ENCODE data around the gene DBX2. TPM values are rescaled to one million over a fixed set of nuclear protein-coding genes. Genes with fewer than 3 reads are reported as not detected.
"Not testable (repeated sequence)": the region's sequence is repeated elsewhere in the genome, so short reads cannot be mapped to it uniquely, and the experiment has no call there.

DBX2 gene
- not detected for polyA plus RNA-seq (2013, experiment 1 of 2)
- 0.10 TPM for polyA plus RNA-seq (2013, experiment 2 of 2)

GRCh38 chr12:45050751-45051571, at the start of gene DBX2:
DBX2 (minus strand) TSS chr12:45051099; CDS start chr12:45050927, 172 bp downstream.
- Histone ChIP-seq H3K4me1 (ENCODE audit: control insufficient read depth, insufficient read depth, low read length, poor library complexity, severe bottlenecking) (peaks cover 4% of the 10 kb centered on the region), H3K27ac (ENCODE audit: low read depth, low read length, severe bottlenecking) (no peak within 1 kb of the TSS), H3K9me3 (ENCODE audit: control insufficient read depth, low read length) (no peaks in the 10 kb centered on the region), H3K36me3 (ENCODE audit: control insufficient read depth, insufficient read depth, low read length) (no peaks in the 10 kb centered on the region), H3K4me3 (ENCODE audit: extremely low read depth, insufficient read depth, low read length, poor library complexity, severe bottlenecking) (peak within 1 kb of the TSS; percentile 49)
- WGBS, 2 experiments (ENCODE audit: insufficient coverage in 2 of 2) = 0% methylated on average over 46 of the region's 77 CpGs

GRCh38 chr12:45098766-45099165, 47.9 kb upstream of the DBX2 start:
- no peak overlapping the region for H3K4me3 ChIP-seq (ENCODE audit: extremely low read depth, insufficient read depth, low read length, poor library complexity, severe bottlenecking)
- WGBS, 2 experiments (ENCODE audit: insufficient coverage in 2 of 2) = 80% methylated on average over 2 of the region's 2 CpGs; no CpG with 5 or more reads in 1 of the 2 experiments
- H3K27ac ChIP-seq (ENCODE audit: low read depth, low read length, severe bottlenecking) = no peak overlapping the region
- no peaks in the 10 kb centered on the region for H3K36me3 ChIP-seq (ENCODE audit: control insufficient read depth, insufficient read depth, low read length)
- no peaks in the 10 kb centered on the region for H3K4me1 ChIP-seq (ENCODE audit: control insufficient read depth, insufficient read depth, low read length, poor library complexity, severe bottlenecking)
- no peaks in the 10 kb centered on the region for H3K9me3 ChIP-seq (ENCODE audit: control insufficient read depth, low read length)

GRCh38 chr12:45095417-45095816, 44.5 kb upstream of the DBX2 start:
- H3K36me3 ChIP-seq (ENCODE audit: control insufficient read depth, insufficient read depth, low read length); H3K9me3 ChIP-seq (ENCODE audit: control insufficient read depth, low read length); H3K4me3 ChIP-seq (ENCODE audit: extremely low read depth, insufficient read depth, low read length, poor library complexity, severe bottlenecking); H3K27ac ChIP-seq (ENCODE audit: low read depth, low read length, severe bottlenecking): not testable (repeated sequence)
- peaks cover 10% of the 10 kb centered on the region for H3K4me1 ChIP-seq (ENCODE audit: control insufficient read depth, insufficient read depth, low read length, poor library complexity, severe bottlenecking)
- 83% methylated on average over 2 of the region's 3 CpGs; no CpG with 5 or more reads in 1 of the 2 experiments for WGBS, 2 experiments (ENCODE audit: insufficient coverage in 2 of 2)

GRCh38 chr12:45093051-45093450, 42.2 kb upstream of the DBX2 start:
- no peak overlapping the region for H3K4me3 ChIP-seq (ENCODE audit: extremely low read depth, insufficient read depth, low read length, poor library complexity, severe bottlenecking)
- H3K27ac ChIP-seq (ENCODE audit: low read depth, low read length, severe bottlenecking) = no peak overlapping the region
- H3K9me3 ChIP-seq (ENCODE audit: control insufficient read depth, low read length) = no peaks in the 10 kb centered on the region
- no peaks in the 10 kb centered on the region for H3K36me3 ChIP-seq (ENCODE audit: control insufficient read depth, insufficient read depth, low read length)
- H3K4me1 ChIP-seq (ENCODE audit: control insufficient read depth, insufficient read depth, low read length, poor library complexity, severe bottlenecking) = peaks cover 10% of the 10 kb centered on the region
- 57 to 81% methylated on average over 1 to 3 of the region's 5 CpGs for WGBS, 2 experiments (ENCODE audit: insufficient coverage in 2 of 2)

GRCh38 chr12:45089411-45090075, 38.6 kb upstream of the DBX2 start:
- H3K4me3 ChIP-seq (ENCODE audit: extremely low read depth, insufficient read depth, low read length, poor library complexity, severe bottlenecking) = no peak overlapping the region
- H3K27ac ChIP-seq (ENCODE audit: low read depth, low read length, severe bottlenecking) = no peak overlapping the region
- no peaks in the 10 kb centered on the region for H3K9me3 ChIP-seq (ENCODE audit: control insufficient read depth, low read length)
- peaks cover 10% of the 10 kb centered on the region for H3K4me1 ChIP-seq (ENCODE audit: control insufficient read depth, insufficient read depth, low read length, poor library complexity, severe bottlenecking)
- 60 to 66% methylated on average over 1 to 3 of the region's 4 CpGs for WGBS, 2 experiments (ENCODE audit: insufficient coverage in 2 of 2)
- no peaks in the 10 kb centered on the region for H3K36me3 ChIP-seq (ENCODE audit: control insufficient read depth, insufficient read depth, low read length)

GRCh38 chr12:45088608-45089007, 37.7 kb upstream of the DBX2 start:
- Histone ChIP-seq H3K4me1 (ENCODE audit: control insufficient read depth, insufficient read depth, low read length, poor library complexity, severe bottlenecking) (peaks cover 10% of the 10 kb centered on the region), H3K9me3 (ENCODE audit: control insufficient read depth, low read length) (no peaks in the 10 kb centered on the region), H3K36me3 (ENCODE audit: control insufficient read depth, insufficient read depth, low read length) (no peaks in the 10 kb centered on the region), H3K27ac (ENCODE audit: low read depth, low read length, severe bottlenecking) (no peak overlapping the region), H3K4me3 (ENCODE audit: extremely low read depth, insufficient read depth, low read length, poor library complexity, severe bottlenecking) (no peak overlapping the region)
- no CpG with 5 or more reads among the region's 1 CpG for WGBS, 2 experiments (ENCODE audit: insufficient coverage in 2 of 2)

- H3K4me1 ChIP-seq (ENCODE audit: control insufficient read depth, insufficient read depth, low read length, poor library complexity, severe bottlenecking); H3K4me3 ChIP-seq (ENCODE audit: extremely low read depth, insufficient read depth, low read length, poor library complexity, severe bottlenecking); H3K9me3 ChIP-seq (ENCODE audit: control insufficient read depth, low read length); H3K36me3 ChIP-seq (ENCODE audit: control insufficient read depth, insufficient read depth, low read length); H3K27ac ChIP-seq (ENCODE audit: low read depth, low read length, severe bottlenecking): not testable (repeated sequence)
- 100% methylated on average over 1 of the region's 3 CpGs; no CpG with 5 or more reads in 1 of the 2 experiments for WGBS, 2 experiments (ENCODE audit: insufficient coverage in 2 of 2)
These were observed 33.3 kb upstream of the DBX2 start for GRCh38 chr12:45084248-45084647.

- WGBS, 2 experiments (ENCODE audit: insufficient coverage in 2 of 2) = 55 to 86% methylated on average over 2 of the region's 2 CpGs
- H3K27ac ChIP-seq (ENCODE audit: low read depth, low read length, severe bottlenecking) = no peak overlapping the region
- no peaks in the 10 kb centered on the region for H3K36me3 ChIP-seq (ENCODE audit: control insufficient read depth, insufficient read depth, low read length)
These were observed 26.4 kb upstream of the DBX2 start for GRCh38 chr12:45077251-45077650.

GRCh38 chr12:45076417-45077026, 25.6 kb upstream of the DBX2 start:
- Histone ChIP-seq H3K4me1 (ENCODE audit: control insufficient read depth, insufficient read depth, low read length, poor library complexity, severe bottlenecking) (no peaks in the 10 kb centered on the region), H3K4me3 (ENCODE audit: extremely low read depth, insufficient read depth, low read length, poor library complexity, severe bottlenecking) (no peak overlapping the region), H3K36me3 (ENCODE audit: control insufficient read depth, insufficient read depth, low read length) (no peaks in the 10 kb centered on the region), H3K27ac (ENCODE audit: low read depth, low read length, severe bottlenecking) (no peak overlapping the region), H3K9me3 (ENCODE audit: control insufficient read depth, low read length) (no peaks in the 10 kb centered on the region)
- WGBS, 2 experiments (ENCODE audit: insufficient coverage in 2 of 2) = 0 to 80% methylated on average over 1 of the region's 3 CpGs

More at GRCh38 chr12:45077251-45077650, 26.4 kb upstream of the DBX2 start:
- H3K9me3 ChIP-seq (ENCODE audit: control insufficient read depth, low read length) = no peaks in the 10 kb centered on the region
- H3K4me1 ChIP-seq (ENCODE audit: control insufficient read depth, insufficient read depth, low read length, poor library complexity, severe bottlenecking) = no peaks in the 10 kb centered on the region
- no peak overlapping the region for H3K4me3 ChIP-seq (ENCODE audit: extremely low read depth, insufficient read depth, low read length, poor library complexity, severe bottlenecking)

GRCh38 chr12:45075587-45076282, 24.8 kb upstream of the DBX2 start:
- H3K27ac ChIP-seq (ENCODE audit: low read depth, low read length, severe bottlenecking) = no peak overlapping the region
- no peaks in the 10 kb centered on the region for H3K36me3 ChIP-seq (ENCODE audit: control insufficient read depth, insufficient read depth, low read length)
- 92 to 94% methylated on average over 4 to 6 of the region's 6 CpGs for WGBS, 2 experiments (ENCODE audit: insufficient coverage in 2 of 2)
- no peaks in the 10 kb centered on the region for H3K4me1 ChIP-seq (ENCODE audit: control insufficient read depth, insufficient read depth, low read length, poor library complexity, severe bottlenecking)
- H3K4me3 ChIP-seq (ENCODE audit: extremely low read depth, insufficient read depth, low read length, poor library complexity, severe bottlenecking) = no peak overlapping the region
- no peaks in the 10 kb centered on the region for H3K9me3 ChIP-seq (ENCODE audit: control insufficient read depth, low read length)

All from mesodermal cell (in vitro differentiated cells).